Natural killer cell treated with Interleukin-12 subunit alpha and Interleukin-12 subunit beta and Interleukin-15 and Interleukin-18, amount 100 ng/mL, for 72 hours (primary cell): ENCODE measurements around the gene KIF5B. TPM values are rescaled to one million over a fixed set of nuclear protein-coding genes. Genes with fewer than 3 reads are reported as not detected.
"Not testable (repeated sequence)": the region's sequence is repeated elsewhere in the genome, so short reads cannot be mapped to it uniquely, and the experiment has no call there.

ENCODE experiments used
- ATAC-seq, 2 donors: fragments of 150-1000 bp; cut with Tn5 transposase in 1 of 2; sonication (Bioruptor Pico), chemical (Tn5 transposase) in 1 of 2; 2 replicates each; pipeline ENCODE4 v1.10.0; 2021
- DNase-seq: peaks from one replicate; pipeline ENCODE4 v3.0.0; 2022; ENCODE audit warnings: low spot score
- H3K27ac Mint-ChIP-seq, 2 donors: 1 replicate in 1 of 2; 2 replicates in 1 of 2; pipeline ENCODE4 v1.8.0; 2022; ENCODE audit warnings: mixed read lengths in 2 of 2, mild to moderate bottlenecking in 1 of 2, moderate library complexity in 1 of 2
- H3K27me3 Mint-ChIP-seq, 2 donors: 1 replicate in 1 of 2; 2 replicates in 1 of 2; pipeline ENCODE4 v1.8.0; 2022; ENCODE audit warnings: mixed read lengths in 2 of 2
- H3K36me3 Mint-ChIP-seq: one replicate; pipeline ENCODE4 v1.8.0; 2022; ENCODE audit warnings: mixed read lengths
- H3K4me1 Mint-ChIP-seq, 2 donors: 1 replicate in 1 of 2; 2 replicates in 1 of 2; pipeline ENCODE4 v1.8.0; 2022; ENCODE audit warnings: low read depth in 2 of 2, mixed read lengths in 2 of 2, mild to moderate bottlenecking in 1 of 2
- H3K4me3 Mint-ChIP-seq: one replicate; pipeline ENCODE4 v1.8.0; 2022; ENCODE audit warnings: mixed read lengths
- H3K9me3 Mint-ChIP-seq: 2 replicates; pipeline ENCODE4 v1.8.0; 2022; ENCODE audit warnings: mixed read lengths
- total RNA-seq, 2 donors: library from RNA; stranded (reverse); gene quantifications; one replicate each; pipeline ENCODE4 v1.2.3, GENCODE V29; 2022

Gene KIF5B
- total RNA-seq, 2 donors from 2014 or later = 81.4 to 90.8 TPM

GRCh38 chr10:32050177-32050576 lies 6.0 kb downstream of the KIF5B start:
- ATAC-seq = no peak
- peak overlapping the region in 1 of 2 donors; percentile 25 for H3K27ac Mint-ChIP-seq
- no peak for DNase-seq
- H3K27me3 Mint-ChIP-seq = no peaks in the 10 kb centered on the region
- no peaks in the 10 kb centered on the region for H3K9me3 Mint-ChIP-seq
- peaks cover 24% of the 10 kb centered on the region for H3K36me3 Mint-ChIP-seq
- H3K4me1 Mint-ChIP-seq = peaks cover 53 to 86% of the 10 kb centered on the region in 2 donors
- peak overlapping the region; percentile 38 for H3K4me3 Mint-ChIP-seq

- H3K27me3 Mint-ChIP-seq = no peaks in the 10 kb centered on the region
- H3K36me3 Mint-ChIP-seq = peaks cover 30% of the 10 kb centered on the region
- H3K4me1 Mint-ChIP-seq = peaks cover 54 to 86% of the 10 kb centered on the region in 2 donors
- H3K27ac Mint-ChIP-seq = peak overlapping the region in 1 of 2 donors; percentile 25
- peak overlapping the region; percentile 38 for H3K4me3 Mint-ChIP-seq
- ATAC-seq (no peak), DNase-seq (no peak)
- H3K9me3 Mint-ChIP-seq = no peaks in the 10 kb centered on the region
Measured at GRCh38 chr10:32049113-32049512, 7.1 kb downstream of the KIF5B start.

- peaks cover 61 to 86% of the 10 kb centered on the region in 2 donors for H3K4me1 Mint-ChIP-seq
- H3K27ac Mint-ChIP-seq = no peak overlapping the region
- no peak overlapping the region for H3K4me3 Mint-ChIP-seq
- H3K36me3 Mint-ChIP-seq = peaks cover 34% of the 10 kb centered on the region
- ATAC-seq (no peak), DNase-seq (no peak)
- no peaks in the 10 kb centered on the region for H3K9me3 Mint-ChIP-seq
- H3K27me3 Mint-ChIP-seq = no peaks in the 10 kb centered on the region
Measured at GRCh38 chr10:32048282-32048681, 7.9 kb downstream of the KIF5B start.

- Mint-ChIP-seq H3K9me3 (no peaks in the 10 kb centered on the region), H3K4me1 (peaks cover 63 to 85% of the 10 kb centered on the region in 2 donors), H3K27ac (no peak overlapping the region), H3K36me3 (peaks cover 34% of the 10 kb centered on the region), H3K27me3 (no peaks in the 10 kb centered on the region), H3K4me3 (no peak overlapping the region)
- no peak for ATAC-seq
- DNase-seq = no peak
Measured at GRCh38 chr10:32047881-32048280, 8.3 kb downstream of the KIF5B start.

GRCh38 chr10:32046151-32046550 lies 10.1 kb downstream of the KIF5B start:
- no peak overlapping the region for H3K4me3 Mint-ChIP-seq
- H3K9me3 Mint-ChIP-seq = no peaks in the 10 kb centered on the region
- H3K4me1 Mint-ChIP-seq = peaks cover 65 to 81% of the 10 kb centered on the region in 2 donors
- no peak overlapping the region for H3K27ac Mint-ChIP-seq
- DNase-seq = no peak
- peaks cover 38% of the 10 kb centered on the region for H3K36me3 Mint-ChIP-seq
- no peak for ATAC-seq
- H3K27me3 Mint-ChIP-seq = no peaks in the 10 kb centered on the region

GRCh38 chr10:32042730-32043129 lies 13.5 kb downstream of the KIF5B start:
- Mint-ChIP-seq H3K27ac (peak overlapping the region; percentile 4 to 42), H3K36me3 (peaks cover 37% of the 10 kb centered on the region), H3K4me1 (peaks cover 48 to 57% of the 10 kb centered on the region in 2 donors)
- DNase-seq, H3K4me3 Mint-ChIP-seq, H3K27me3 Mint-ChIP-seq, H3K9me3 Mint-ChIP-seq, ATAC-seq: not testable (repeated sequence)

- Mint-ChIP-seq H3K9me3 (no peaks in the 10 kb centered on the region), H3K27ac (peak overlapping the region; percentile 17 to 29), H3K27me3 (no peaks in the 10 kb centered on the region), H3K4me3 (no peak overlapping the region), H3K36me3 (peaks cover 32% of the 10 kb centered on the region), H3K4me1 (peaks cover 37 to 45% of the 10 kb centered on the region in 2 donors)
- ATAC-seq (no peak), DNase-seq (no peak)
Measured at GRCh38 chr10:32041290-32042028, 14.8 kb downstream of the KIF5B start.

- no peak overlapping the region for H3K4me3 Mint-ChIP-seq
Measured at GRCh38 chr10:32039734-32040133, 16.5 kb downstream of the KIF5B start.

GRCh38 chr10:32038777-32039176 lies 17.4 kb downstream of the KIF5B start:
- peaks cover 28% of the 10 kb centered on the region for H3K36me3 Mint-ChIP-seq

More at GRCh38 chr10:32039734-32040133, 16.5 kb downstream of the KIF5B start:
- Mint-ChIP-seq H3K36me3 (peaks cover 28% of the 10 kb centered on the region), H3K9me3 (no peaks in the 10 kb centered on the region), H3K4me1 (peaks cover 26 to 31% of the 10 kb centered on the region in 2 donors), H3K27me3 (no peaks in the 10 kb centered on the region), H3K27ac (no peak overlapping the region)
- ATAC-seq (no peak), DNase-seq (no peak)

GRCh38 chr10:32036922-32037321 lies 19.3 kb downstream of the KIF5B start:
- peaks cover 6 to 12% of the 10 kb centered on the region in 2 donors for H3K4me1 Mint-ChIP-seq
- H3K9me3 Mint-ChIP-seq = no peaks in the 10 kb centered on the region
- H3K27me3 Mint-ChIP-seq = no peaks in the 10 kb centered on the region
- H3K27ac Mint-ChIP-seq = no peak overlapping the region
- peaks cover 38% of the 10 kb centered on the region for H3K36me3 Mint-ChIP-seq
- no peak overlapping the region for H3K4me3 Mint-ChIP-seq
- ATAC-seq (no peak), DNase-seq (no peak)

More at GRCh38 chr10:32038777-32039176, 17.4 kb downstream of the KIF5B start:
- no peaks in the 10 kb centered on the region for H3K27me3 Mint-ChIP-seq
- no peak overlapping the region for H3K27ac Mint-ChIP-seq
- DNase-seq = no peak
- H3K9me3 Mint-ChIP-seq = no peaks in the 10 kb centered on the region
- peaks cover 19 to 22% of the 10 kb centered on the region in 2 donors for H3K4me1 Mint-ChIP-seq
- H3K4me3 Mint-ChIP-seq = no peak overlapping the region
- no peak for ATAC-seq

- H3K27ac Mint-ChIP-seq = no peak overlapping the region
- peaks cover 46% of the 10 kb centered on the region for H3K36me3 Mint-ChIP-seq
- DNase-seq = no peak
- H3K4me3 Mint-ChIP-seq = no peak overlapping the region
- no peaks in the 10 kb centered on the region for H3K9me3 Mint-ChIP-seq
- H3K4me1 Mint-ChIP-seq = peaks cover 6 to 13% of the 10 kb centered on the region in 2 donors
- no peak for ATAC-seq
- H3K27me3 Mint-ChIP-seq = no peaks in the 10 kb centered on the region
Measured at GRCh38 chr10:32035038-32035437, 21.2 kb downstream of the KIF5B start.

GRCh38 chr10:32033171-32033570 lies 23.1 kb downstream of the KIF5B start:
- H3K4me3 Mint-ChIP-seq = no peak overlapping the region
- H3K27me3 Mint-ChIP-seq = no peaks in the 10 kb centered on the region
- peaks cover 6 to 14% of the 10 kb centered on the region in 2 donors for H3K4me1 Mint-ChIP-seq
- H3K36me3 Mint-ChIP-seq = peaks cover 60% of the 10 kb centered on the region
- DNase-seq (no peak), ATAC-seq (no peak)
- H3K9me3 Mint-ChIP-seq = no peaks in the 10 kb centered on the region
- H3K27ac Mint-ChIP-seq = no peak overlapping the region

- no peaks in the 10 kb centered on the region for H3K9me3 Mint-ChIP-seq
- no peak overlapping the region for H3K4me3 Mint-ChIP-seq
- H3K27me3 Mint-ChIP-seq = no peaks in the 10 kb centered on the region
- peaks cover 58% of the 10 kb centered on the region for H3K36me3 Mint-ChIP-seq
- H3K27ac Mint-ChIP-seq = peak overlapping the region in 1 of 2 donors; percentile 65
- peaks cover 6 to 14% of the 10 kb centered on the region in 2 donors for H3K4me1 Mint-ChIP-seq
- DNase-seq (no peak), ATAC-seq (no peak)
Measured at GRCh38 chr10:32031920-32032319, 24.3 kb downstream of the KIF5B start.

GRCh38 chr10:32031424-32031823 lies 24.8 kb downstream of the KIF5B start:
- Mint-ChIP-seq H3K4me3 (no peak overlapping the region), H3K27me3 (no peaks in the 10 kb centered on the region), H3K9me3 (no peaks in the 10 kb centered on the region), H3K4me1 (peaks cover 6 to 14% of the 10 kb centered on the region in 2 donors), H3K27ac (peak overlapping the region in 1 of 2 donors; percentile 65), H3K36me3 (peaks cover 55% of the 10 kb centered on the region)
- ATAC-seq (no peak), DNase-seq (no peak)
